HG03025 (cell line): ENCODE data around the gene CAMK2B.
"Not testable (repeated sequence)": the region's sequence is repeated elsewhere in the genome, so short reads cannot be mapped to it uniquely, and the experiment has no call there.

Experiments used
- ATAC-seq: cut with Tn5 transposase; IDR thresholded peaks from one replicate; pipeline ENCODE4 v1.9.1; 2021; ENCODE audit warnings: mild to moderate bottlenecking, moderate library complexity; ENCODE audit not compliant: unreplicated experiment, low FRiP score

CAMK2B gene

GRCh38 chr7:44200699-44201461, 124.5 kb downstream of the CAMK2B start, which contains the start of gene YKT6:
TSS of gene YKT6 (plus strand) at chr7:44200978. CDS start at chr7:44201136, 158 bp downstream.
- ATAC-seq: peak; percentile 97

DNA sequence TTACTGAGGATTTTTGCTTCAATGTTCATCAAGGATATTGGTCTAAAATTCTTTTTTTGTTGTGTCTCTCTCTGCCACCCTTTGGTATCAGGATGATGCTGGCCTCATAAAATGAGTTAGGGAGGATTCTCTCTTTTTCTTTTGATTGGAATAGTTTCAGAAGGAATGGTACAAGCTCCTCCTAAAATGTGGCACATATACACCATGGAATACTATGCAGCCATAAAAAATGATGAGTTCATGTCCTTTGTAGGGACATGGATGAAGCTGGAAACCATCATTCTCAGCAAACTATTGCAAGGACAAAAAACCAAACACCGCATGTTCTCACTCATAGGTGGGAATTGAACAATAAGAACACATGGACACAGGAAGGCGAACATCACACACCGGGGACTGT, 125.2 kb downstream of the CAMK2B start:
- ATAC-seq: not testable (repeated sequence)

DNA sequence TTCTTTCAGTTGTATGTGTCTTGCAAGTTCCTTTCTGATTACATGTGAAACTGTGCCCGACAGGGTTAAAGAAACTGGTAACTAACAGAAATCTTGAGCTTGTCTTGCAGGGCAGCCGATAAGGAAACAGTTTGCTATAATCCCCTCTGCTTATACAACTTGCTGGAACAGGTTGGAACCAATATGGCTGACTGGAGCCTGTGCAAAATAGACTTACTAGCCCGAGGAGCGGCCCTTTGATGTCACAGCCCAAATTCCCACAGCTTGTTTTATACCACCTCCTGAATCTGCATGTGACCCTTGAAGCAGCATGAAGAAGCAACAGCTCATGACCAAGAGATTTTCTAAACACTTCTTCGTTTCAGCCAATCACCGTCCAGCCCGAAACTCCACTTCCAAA, 127.9 kb downstream of the CAMK2B start:
- no peak for ATAC-seq

DNA sequence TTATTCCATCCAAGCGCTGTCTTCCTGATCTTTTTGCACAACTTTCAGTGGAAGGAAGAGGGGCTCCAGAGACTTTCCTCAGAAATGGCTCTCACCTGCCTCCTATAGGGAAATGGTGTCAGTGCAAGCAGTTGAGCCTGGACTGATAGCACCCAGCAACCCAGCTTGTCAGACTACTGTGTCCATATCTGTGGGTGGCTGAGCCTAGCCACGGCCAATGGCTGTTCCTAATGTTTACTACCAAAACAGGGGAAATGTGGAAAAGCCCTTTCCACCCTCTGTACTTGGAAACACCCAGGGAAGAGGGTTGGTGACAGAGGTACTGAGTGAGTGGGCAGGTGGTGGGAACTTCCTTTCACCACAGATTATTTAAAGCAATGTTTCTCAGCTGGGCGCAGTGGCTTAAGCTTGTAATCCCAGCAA, 128.9 kb downstream of the CAMK2B start:
- no peak for ATAC-seq

DNA sequence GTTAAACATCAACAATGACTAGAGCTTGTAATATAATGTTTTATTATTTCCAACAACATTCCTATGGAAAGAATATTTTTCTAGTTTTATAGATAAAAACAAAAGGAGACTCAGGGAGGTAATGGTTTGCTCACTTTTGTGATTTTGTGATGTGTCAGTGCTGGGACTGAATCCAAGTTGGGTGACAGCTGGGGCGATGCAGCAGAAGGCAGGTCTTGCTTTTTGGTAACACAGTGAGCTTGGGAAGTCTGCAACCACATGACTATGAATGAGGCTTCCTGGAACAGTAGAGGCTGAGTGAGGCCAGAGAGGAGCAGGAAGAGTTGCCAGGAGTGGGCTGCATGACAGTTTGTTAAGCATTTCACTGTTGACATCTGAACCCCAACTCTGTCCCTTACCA, 129.5 kb downstream of the CAMK2B start:
- no peak for ATAC-seq

DNA sequence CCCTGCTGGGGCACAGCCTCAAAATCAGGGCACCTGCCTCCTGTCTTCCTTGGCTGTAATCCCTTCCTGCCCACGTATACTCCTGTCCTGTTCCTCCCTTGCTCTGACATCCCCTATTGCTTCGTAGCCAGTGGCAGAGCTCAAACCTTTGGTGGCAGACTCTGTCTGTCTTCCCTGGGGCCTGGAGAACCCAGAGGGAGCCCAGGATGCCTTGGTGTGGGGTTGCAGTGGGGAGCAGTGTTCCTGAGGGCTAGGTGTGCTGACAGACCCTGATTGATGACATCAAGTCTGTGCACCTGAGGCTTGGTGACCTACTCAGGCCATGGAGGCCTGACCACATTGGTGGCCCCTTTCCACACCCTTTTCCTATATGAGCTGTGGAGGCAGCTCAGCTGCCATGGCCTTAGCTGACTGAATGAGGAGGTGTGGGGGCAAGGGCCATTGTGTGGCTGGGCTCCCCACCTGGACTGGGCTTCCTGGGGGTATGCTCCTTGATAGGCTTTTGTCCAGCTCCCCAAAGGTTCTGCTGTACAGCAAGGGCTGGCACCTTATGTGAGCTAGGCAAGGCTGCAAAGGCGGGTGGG, 130.7 kb downstream of the CAMK2B start:
- ATAC-seq: no peak

DNA sequence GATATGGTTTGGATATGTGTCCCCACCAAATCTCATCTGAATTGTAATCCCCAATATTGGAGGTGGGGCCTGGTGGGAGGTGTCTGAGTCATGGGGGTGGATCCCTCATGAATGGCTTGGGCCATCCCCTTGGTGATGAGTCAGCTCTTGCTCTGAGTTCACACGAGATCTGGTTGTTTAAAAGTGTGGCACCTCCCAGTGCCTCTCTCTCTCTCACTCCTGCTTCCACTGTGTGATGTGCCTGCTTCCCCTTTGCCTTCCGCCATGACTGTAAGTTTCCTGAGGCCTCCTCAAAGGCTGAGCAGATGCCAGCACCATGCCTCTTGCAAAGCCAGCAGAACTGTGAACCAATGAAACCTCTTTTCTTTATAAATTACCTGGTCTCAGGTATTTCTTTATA, 131.3 kb downstream of the CAMK2B start:
- no peak for ATAC-seq

- no peak for ATAC-seq
These were observed 132.2 kb downstream of the CAMK2B start for GRCh38 chr7:44193011-44193802.

- ATAC-seq: no peak
These were observed 134.2 kb downstream of the CAMK2B start for GRCh38 chr7:44191171-44191570.

GRCh38 chr7:44189993-44190872, 135.2 kb downstream of the CAMK2B start:
- ATAC-seq: no peak

DNA sequence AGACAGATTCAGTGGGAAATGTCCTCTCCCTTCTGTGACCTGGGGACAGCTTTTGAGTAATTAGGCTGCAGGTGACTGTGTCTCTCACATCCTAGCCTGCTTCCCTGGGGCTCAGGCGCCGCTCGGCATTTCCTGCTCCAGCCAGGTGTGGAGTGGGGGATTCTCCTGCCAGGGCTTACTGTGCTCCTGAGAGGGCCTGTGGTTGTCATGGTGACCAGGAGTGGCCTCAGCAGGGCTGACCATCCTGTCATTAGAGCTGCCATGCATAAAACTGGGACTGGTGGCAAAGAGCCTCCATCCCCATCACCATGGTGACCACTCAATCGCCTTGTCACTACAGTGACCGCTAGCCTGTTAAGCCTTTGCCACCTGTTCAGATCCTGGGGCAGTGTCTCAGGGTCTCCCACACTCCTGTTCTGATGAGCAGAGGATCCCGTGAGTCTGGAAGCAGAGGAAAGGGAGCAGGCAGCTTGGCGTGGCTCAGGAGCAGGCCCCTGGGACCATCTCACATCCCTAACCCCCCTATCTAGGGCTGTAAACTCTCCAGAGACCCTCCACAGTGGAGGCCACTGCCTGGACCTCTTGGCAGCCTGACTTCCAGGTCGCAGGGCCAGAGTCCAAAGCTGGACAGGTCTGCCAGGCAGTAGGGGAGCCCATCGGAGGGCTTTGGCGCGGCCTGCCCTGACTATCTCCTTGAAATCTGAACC, 136.0 kb downstream of the CAMK2B start, which contains the start of gene GCK:
Gene GCK (minus strand): TSS at position 154 of the 707 bp plus-strand sequence. CDS start 486 bp downstream, outside the sequence.
- no peak for ATAC-seq

- no peak for ATAC-seq
These were observed 136.7 kb downstream of the CAMK2B start for GRCh38 chr7:44188480-44189225.

GRCh38 chr7:44187636-44188416, 137.6 kb downstream of the CAMK2B start:
- no peak for ATAC-seq

DNA sequence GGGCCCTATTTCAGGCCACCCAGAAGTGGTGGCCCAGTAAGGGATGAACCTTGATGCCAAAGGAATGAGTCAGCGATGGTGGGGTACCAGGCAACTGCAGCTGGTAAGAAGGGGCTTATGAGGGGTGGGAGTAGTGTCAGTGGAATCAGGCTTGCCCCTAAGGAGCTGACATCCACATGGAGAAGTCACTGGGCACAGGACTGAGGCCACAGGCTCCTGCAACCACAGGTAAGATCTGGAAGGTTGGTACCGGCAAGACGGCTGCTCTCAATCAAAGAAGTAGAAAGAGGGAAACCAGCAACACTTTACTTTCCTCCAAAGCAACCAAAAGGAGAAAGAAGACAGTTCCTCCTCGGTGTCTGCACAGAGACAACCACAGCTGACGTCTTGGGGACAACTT, 138.7 kb downstream of the CAMK2B start:
- no peak for ATAC-seq

DNA sequence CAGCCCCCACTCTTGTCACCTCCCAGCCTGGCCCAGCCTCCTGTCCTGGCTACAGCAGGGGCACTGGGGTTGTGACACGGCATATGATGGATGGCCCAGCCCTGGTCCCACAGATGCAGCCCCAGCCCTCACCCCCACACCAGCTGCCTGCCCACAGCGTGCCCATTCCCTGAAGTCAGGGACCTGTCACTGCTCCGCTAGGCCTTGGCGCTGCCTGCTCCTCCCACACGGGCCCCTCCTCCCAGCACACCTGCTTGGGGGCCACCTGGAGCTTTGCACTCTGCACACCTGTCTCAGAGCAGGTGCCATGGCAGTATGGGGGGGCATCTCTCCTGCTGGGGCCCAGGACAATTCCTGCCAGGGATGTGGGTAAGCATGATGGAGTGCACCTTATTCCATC, 139.7 kb downstream of the CAMK2B start:
- ATAC-seq: no peak

GRCh38 chr7:44184873-44185446, 140.4 kb downstream of the CAMK2B start:
- no peak for ATAC-seq

DNA sequence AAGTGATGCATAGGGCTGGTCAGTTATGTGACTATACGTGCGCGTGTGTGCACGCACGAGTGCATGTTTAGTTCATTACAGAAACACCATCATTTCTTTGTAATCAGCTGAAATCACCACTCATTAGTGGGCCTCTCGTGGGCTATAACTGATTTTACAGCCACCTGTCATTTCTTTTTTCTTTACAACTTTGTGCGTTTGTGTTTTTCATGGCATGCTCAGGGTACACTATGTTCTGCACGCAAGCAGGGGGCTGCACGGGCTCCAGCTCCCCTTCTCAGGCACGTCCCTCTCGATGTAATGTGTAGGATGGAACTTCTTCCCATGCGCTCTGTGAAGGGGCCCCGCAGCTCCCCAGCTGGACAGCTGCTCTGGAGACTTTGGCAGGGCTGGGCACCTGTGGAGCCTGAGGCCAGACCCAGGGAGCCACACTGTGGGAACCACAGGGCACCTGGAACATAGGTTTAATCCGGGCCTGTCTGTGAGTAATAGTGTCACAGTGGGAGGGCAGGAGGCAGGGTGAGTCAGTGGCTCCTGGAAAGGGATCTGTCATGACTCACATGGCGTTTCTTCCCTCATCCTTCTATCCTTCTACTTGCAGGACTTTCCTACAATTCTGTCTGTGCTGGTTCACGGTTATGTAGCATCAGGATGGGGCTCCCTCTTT, 141.1 kb downstream of the CAMK2B start:
- no peak for ATAC-seq
